ENCODE data around the gene KISS1R.
"Not testable (repeated sequence)": the region's sequence is repeated elsewhere in the genome, so short reads cannot be mapped to it uniquely, and the experiment has no call there.

KISS1R gene

GRCh38 chr19:953445-954271 is 36.5 kb downstream of the KISS1R start:
- DNase-seq (ENCODE audit: low read depth): no peak
- TF ChIP-seq CTCF (IDR thresholded peaks at IDR 0.05; ENCODE audit: control insufficient read depth, extremely low read depth, insufficient read depth): no peak
- no peak overlapping the region; the same call in 1 of the 2 replicates for H3K4me3 ChIP-seq (ENCODE audit: low read depth, low read length)

DNA sequence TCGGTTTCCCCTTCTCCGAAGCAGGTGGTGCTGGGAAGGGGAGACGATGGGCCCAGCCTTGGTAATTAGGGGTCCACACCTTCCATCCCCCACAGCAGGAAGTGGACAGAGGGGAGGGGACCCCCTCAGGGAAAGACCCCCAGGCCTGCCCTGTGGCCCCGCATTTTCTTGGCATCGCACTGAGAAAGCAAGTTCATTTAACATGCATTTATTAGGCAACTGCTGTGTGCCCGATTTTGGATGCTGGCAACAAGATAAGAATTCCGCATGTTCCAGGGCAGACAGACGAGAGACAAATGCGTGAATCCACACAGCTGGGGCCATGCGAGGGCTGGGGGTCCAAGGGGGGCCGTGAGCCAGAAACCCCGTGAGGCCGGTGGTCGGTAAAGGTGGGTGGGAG is 37.1 kb downstream of the KISS1R start:
- no peak for DNase-seq (ENCODE audit: low read depth)
- no peak for TF ChIP-seq CTCF (IDR thresholded peaks at IDR 0.05; ENCODE audit: control insufficient read depth, extremely low read depth, insufficient read depth)
- no peak overlapping the region for H3K4me3 ChIP-seq (ENCODE audit: low read depth, low read length)

DNA sequence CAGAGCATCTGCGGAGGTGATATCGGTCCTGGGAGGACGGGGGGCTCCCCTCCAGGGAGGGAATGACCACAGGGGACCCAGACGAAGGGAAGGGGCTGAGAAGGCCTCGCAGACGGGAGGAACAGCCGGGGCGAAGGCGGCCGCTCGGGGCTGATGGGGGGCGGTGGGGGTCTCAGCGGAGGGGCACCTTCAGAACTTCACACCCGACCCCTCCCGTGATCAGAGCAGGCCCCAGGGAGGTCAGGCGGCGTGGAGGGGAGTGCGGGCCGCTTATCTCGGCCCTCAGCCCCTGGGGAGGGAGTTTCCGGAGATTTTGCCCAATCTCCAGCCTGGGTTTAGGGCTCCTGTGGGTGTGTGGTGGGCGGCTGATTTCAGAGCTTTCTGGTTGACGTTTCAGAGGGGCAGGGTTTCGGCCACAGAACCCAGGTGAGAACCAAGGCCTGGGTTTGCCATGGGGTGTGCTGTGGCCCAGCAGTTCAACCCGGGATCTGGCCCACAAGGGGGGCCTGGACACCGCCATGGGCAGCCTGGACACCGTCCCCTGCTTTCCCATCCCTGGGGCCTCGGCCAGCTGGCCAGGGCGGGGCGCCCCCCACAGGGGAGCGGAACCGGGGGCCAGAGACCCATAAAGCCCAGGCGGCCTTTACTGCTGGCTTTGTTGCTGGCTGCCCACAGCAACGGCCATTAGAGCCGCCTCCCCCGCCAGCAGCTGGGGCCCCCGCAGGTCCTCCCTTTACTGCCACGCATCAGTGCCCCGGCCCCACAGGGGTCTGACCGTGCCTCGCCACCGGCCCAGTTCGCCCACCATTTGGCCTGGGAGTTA is 37.8 kb downstream of the KISS1R start:
- TF ChIP-seq CTCF (IDR thresholded peaks at IDR 0.05; ENCODE audit: control insufficient read depth, extremely low read depth, insufficient read depth): no peak
- H3K4me3 ChIP-seq (ENCODE audit: low read depth, low read length): no peak overlapping the region
- no peak for DNase-seq (ENCODE audit: low read depth)

DNA sequence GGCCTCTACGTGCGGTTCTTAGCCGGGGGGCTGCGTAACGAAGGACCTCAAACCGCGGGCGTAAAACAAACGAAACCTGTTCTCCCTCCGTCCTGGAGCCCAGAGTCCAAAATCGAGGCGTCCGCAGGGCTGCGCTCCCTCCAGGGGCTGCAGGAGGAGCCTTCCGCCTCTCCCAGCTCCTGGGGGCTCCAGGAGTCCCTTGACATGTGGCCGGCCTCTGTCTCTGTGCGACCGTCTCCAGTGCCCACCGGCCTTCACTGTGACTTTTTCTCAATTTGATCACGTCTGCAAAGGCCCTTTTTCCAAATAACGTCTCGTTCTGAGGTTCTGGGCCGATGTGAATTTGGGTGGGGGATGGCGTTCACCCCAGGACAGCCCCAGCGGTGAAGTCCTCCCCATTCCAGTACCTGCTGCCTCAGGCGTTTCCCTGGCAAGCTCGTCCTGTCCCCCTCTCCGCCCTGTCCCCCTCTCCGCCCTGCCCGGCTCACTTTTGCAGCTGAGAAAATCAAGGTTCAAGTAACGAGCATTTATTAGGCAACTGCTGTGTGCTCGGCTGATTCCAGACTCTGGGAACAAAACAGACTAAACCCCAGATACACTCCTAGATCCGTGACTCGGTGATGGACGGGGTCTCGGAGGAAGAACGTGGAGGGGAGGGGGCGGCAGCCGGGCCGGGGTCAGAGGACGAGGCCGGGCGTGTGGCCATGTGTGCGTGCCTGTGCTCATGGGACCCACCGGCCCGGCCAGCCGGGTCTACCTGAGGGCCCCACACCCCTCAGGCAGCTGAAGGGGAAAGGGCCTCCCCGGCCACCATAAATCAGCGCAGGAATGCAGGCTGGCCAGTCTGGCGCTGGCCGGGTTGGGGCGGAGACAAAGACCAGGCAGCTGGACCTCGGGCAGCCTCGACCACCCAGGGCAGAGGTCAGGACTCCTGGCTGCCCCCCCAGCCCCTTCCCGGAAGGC is 39.0 kb downstream of the KISS1R start:
- H3K4me3 ChIP-seq (ENCODE audit: low read depth, low read length): no peak overlapping the region
- TF ChIP-seq CTCF (IDR thresholded peaks at IDR 0.05; ENCODE audit: control insufficient read depth, extremely low read depth, insufficient read depth): no peak
- DNase-seq (ENCODE audit: low read depth): no peak

- no peak for TF ChIP-seq CTCF (IDR thresholded peaks at IDR 0.05; ENCODE audit: control insufficient read depth, extremely low read depth, insufficient read depth)
- no peak for DNase-seq (ENCODE audit: low read depth)
Observed at GRCh38 chr19:956766-957440, 39.8 kb downstream of the KISS1R start.

DNA sequence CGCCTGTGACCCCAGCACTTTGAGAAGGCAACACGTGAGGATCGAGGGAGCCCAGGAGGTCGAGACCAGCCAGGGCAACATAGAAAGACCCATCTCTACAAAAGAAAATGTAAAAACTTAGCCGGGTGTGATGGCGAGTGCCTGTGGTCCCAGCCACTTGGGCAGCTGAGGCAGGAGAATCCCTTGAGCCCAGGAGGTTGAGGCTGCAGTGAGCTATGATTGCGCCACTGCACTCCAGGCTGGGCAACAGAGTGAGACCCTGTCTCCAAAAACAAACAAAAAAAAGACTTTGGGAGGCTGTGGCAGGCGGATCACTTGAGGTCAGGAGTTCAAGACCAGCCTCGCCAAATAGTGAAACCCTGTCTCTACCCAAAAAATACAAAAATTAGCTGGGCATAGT is 40.4 kb downstream of the KISS1R start:
- not testable (repeated sequence) for H3K4me3 ChIP-seq (ENCODE audit: low read depth, low read length); DNase-seq (ENCODE audit: low read depth)

More at GRCh38 chr19:956766-957440, 39.8 kb downstream of the KISS1R start:
- H3K4me3 ChIP-seq (ENCODE audit: low read depth, low read length): no peak overlapping the region
